ENCODE measurements around the gene ZNF408.

ZNF408 gene

DNA sequence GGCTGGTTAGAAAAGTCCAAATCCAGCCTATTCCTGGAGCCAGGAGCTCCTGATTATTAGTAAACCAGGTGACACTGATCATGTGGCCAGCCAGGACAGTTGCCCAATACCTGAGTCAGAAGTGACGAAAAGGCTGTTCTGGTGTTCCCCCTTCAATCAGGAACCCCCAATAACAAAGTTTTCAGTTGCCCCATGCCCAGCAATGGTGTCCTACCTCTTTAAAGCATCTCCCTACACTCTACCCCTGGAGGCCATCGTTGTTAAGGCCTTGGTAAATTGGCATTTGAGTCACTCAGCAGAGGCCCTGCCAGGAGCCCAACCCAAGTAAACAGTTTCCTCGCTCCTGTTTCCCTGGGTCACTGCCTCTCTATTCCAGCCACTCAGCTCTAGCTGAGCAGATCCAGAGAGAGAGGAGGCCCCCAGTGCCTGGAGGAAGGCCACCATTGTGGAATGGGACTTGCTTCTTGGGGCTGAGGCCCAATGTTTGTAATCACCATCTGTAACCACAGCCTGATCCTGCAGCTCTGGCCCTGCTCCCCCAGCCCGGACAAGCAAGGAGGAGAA, 25.5 kb upstream of the ZNF408 start:
- no peak overlapping the region for H3K4me3 ChIP-seq (ENCODE audit: control insufficient read depth, low read depth, low read length)
- TF ChIP-seq, protein P1, sequence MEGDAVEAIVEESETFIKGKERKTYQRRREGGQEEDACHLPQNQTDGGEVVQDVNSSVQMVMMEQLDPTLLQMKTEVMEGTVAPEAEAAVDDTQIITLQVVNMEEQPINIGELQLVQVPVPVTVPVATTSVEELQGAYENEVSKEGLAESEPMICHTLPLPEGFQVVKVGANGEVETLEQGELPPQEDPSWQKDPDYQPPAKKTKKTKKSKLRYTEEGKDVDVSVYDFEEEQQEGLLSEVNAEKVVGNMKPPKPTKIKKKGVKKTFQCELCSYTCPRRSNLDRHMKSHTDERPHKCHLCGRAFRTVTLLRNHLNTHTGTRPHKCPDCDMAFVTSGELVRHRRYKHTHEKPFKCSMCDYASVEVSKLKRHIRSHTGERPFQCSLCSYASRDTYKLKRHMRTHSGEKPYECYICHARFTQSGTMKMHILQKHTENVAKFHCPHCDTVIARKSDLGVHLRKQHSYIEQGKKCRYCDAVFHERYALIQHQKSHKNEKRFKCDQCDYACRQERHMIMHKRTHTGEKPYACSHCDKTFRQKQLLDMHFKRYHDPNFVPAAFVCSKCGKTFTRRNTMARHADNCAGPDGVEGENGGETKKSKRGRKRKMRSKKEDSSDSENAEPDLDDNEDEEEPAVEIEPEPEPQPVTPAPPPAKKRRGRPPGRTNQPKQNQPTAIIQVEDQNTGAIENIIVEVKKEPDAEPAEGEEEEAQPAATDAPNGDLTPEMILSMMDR (conservative IDR thresholded peaks at IDR 0.05; ENCODE audit: control insufficient read depth, insufficient read depth, low read depth, low read length): peak; percentile 20
- peak; percentile 72 for DNase-seq (ENCODE audit: low read depth)

GRCh38 chr11:46675949-46676348, 24.9 kb upstream of the ZNF408 start:
- TF ChIP-seq, protein P1 (conservative IDR thresholded peaks at IDR 0.05; ENCODE audit: control insufficient read depth, insufficient read depth, low read depth, low read length): no peak
- DNase-seq (ENCODE audit: low read depth): no peak
- H3K4me3 ChIP-seq (ENCODE audit: control insufficient read depth, low read depth, low read length): no peak overlapping the region

DNA sequence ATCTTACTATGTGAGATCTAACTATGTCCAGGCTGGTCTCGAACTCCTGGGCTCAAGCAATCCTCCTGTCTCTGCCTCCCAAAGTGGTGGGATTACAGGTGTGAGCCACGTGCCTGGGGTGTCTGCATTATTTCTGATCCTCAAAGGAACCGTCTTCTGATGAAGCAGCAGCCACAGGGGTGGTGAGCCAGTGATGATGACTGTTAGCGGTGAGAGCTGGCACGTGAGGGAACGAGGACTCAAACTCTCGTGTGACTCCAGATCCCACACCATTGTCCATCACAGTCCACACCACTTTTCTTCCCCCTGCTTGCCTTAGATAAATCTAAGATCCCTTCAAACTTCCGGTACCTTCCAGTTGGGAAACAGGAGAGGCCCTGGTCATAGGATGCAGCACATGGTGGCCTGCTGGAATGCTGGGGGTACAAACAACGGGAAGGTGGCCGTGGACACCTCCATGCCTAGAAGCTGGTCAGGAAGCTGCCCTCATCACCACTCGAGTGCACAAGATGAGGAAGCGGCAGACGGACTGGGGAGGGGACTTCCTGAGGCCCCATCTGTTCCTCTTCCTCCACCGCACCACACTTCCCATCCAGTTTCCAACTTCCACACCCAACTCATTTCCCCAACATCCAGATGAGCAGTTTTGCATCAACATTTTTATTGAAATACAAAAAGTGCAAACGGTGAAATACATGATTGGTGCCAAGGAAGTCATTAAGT, 24.2 kb upstream of the ZNF408 start:
- TF ChIP-seq, protein P1 (conservative IDR thresholded peaks at IDR 0.05; ENCODE audit: control insufficient read depth, insufficient read depth, low read depth, low read length): no peak
- H3K4me3 ChIP-seq (ENCODE audit: control insufficient read depth, low read depth, low read length): no peak overlapping the region
- DNase-seq (ENCODE audit: low read depth): no peak

- DNase-seq (ENCODE audit: low read depth): no peak
- H3K4me3 ChIP-seq (ENCODE audit: control insufficient read depth, low read depth, low read length): no peak overlapping the region
- TF ChIP-seq, protein P1 (conservative IDR thresholded peaks at IDR 0.05; ENCODE audit: control insufficient read depth, insufficient read depth, low read depth, low read length): no peak
These were observed 23.7 kb upstream of the ZNF408 start for GRCh38 chr11:46677169-46677568.

- H3K4me3 ChIP-seq (ENCODE audit: control insufficient read depth, low read depth, low read length): no peak overlapping the region
- peak; percentile 59 for DNase-seq (ENCODE audit: low read depth)
- TF ChIP-seq, protein P1 (conservative IDR thresholded peaks at IDR 0.05; ENCODE audit: control insufficient read depth, insufficient read depth, low read depth, low read length): peak; percentile 3
These were observed 22.7 kb upstream of the ZNF408 start for GRCh38 chr11:46677991-46678740.

GRCh38 chr11:46678741-46679130, 22.1 kb upstream of the ZNF408 start:
- TF ChIP-seq, protein P1 (conservative IDR thresholded peaks at IDR 0.05; ENCODE audit: control insufficient read depth, insufficient read depth, low read depth, low read length): no peak
- no peak overlapping the region for H3K4me3 ChIP-seq (ENCODE audit: control insufficient read depth, low read depth, low read length)
- no peak for DNase-seq (ENCODE audit: low read depth)
